ENCODE results near the gene SERTAD3.

The SERTAD3 gene

DNA sequence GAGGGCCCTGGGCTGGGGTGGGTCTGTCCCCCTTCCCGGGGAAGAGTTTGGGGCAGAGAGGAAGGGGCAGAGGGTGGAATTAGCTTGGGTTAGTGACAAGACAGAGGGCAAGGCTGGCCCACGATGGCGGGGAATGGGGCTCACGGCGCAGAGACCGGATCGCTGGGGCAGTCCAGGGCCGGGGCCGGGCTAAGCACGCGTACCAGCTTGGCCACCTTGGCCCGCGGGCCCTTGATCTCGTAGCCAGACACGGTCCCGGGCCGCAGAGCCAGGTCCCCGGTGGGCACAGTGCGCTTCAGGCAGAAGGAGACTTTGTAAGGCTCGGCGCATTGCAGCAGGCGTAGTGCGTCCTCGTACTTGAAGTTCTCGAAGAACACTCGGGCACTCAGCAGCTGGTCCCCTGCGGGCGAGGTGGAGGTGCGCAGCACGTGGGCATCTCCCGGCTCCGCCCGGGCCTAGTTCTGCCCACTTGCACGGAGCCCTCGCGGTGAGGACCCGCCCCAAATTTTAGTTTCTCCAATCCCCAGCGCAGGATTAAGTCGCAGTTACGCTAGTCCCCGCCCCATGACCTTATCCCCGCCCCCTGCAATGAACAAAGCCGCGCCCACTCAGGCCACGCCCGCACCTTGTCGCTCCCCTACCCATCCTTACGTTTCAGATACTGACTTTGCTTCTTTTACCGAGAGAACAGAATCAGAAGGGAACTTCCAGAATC, 45.6 kb downstream of the SERTAD3 start:
- no peak for DNase-seq (ENCODE audit: low read depth, low spot score)
- Histone ChIP-seq H3K36me3 (ENCODE audit: insufficient read depth, low read length) (no peaks in the 10 kb centered on the region), H3K27ac (no peak overlapping the region), H3K9me3 (ENCODE audit: low read depth, low read length) (no peaks in the 10 kb centered on the region), H3K9ac (ENCODE audit: insufficient read length) (no peak overlapping the region), H3K4me3 (no peak overlapping the region)
- TF ChIP-seq EZH2 (IDR thresholded peaks at IDR 0.05) (no peak), FOXP2 (optimal IDR thresholded peaks at IDR 0.05; ENCODE audit: control extremely low read depth, extremely low read length, insufficient read depth) (no peak), POLR2AphosphoS5 (IDR thresholded peaks at IDR 0.05; ENCODE audit: borderline replicate concordance, low read depth, low read length) (no peak)

DNA sequence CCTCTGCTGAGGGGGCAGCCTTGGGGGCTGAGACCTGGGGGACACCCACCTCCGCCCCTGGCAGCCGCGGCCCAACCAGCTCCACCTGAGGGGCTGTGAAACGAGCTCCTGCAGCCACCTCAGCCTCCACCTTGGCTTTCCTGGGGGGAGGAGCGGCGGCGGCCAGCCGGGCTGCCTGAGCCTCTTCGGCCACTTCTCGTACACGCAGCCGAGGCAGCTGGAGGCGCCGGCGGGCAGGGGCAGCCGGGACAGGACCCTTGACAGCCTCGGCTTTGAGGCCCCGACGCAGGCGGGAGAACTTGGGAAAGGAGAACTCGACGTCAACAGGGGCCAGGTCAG, 46.6 kb downstream of the SERTAD3 start:
- DNase-seq (ENCODE audit: low read depth, low spot score): no peak
- no peaks in the 10 kb centered on the region for H3K36me3 ChIP-seq (ENCODE audit: insufficient read depth, low read length)
- H3K27ac ChIP-seq: no peak overlapping the region
- TF ChIP-seq FOXP2 (optimal IDR thresholded peaks at IDR 0.05; ENCODE audit: control extremely low read depth, extremely low read length, insufficient read depth): no peak
- TF ChIP-seq POLR2AphosphoS5 (IDR thresholded peaks at IDR 0.05; ENCODE audit: borderline replicate concordance, low read depth, low read length): no peak
- no peak for TF ChIP-seq EZH2 (IDR thresholded peaks at IDR 0.05)
- no peak overlapping the region for H3K9ac ChIP-seq (ENCODE audit: insufficient read length)
- H3K9me3 ChIP-seq (ENCODE audit: low read depth, low read length): no peaks in the 10 kb centered on the region
- H3K4me3 ChIP-seq: no peak overlapping the region

DNA sequence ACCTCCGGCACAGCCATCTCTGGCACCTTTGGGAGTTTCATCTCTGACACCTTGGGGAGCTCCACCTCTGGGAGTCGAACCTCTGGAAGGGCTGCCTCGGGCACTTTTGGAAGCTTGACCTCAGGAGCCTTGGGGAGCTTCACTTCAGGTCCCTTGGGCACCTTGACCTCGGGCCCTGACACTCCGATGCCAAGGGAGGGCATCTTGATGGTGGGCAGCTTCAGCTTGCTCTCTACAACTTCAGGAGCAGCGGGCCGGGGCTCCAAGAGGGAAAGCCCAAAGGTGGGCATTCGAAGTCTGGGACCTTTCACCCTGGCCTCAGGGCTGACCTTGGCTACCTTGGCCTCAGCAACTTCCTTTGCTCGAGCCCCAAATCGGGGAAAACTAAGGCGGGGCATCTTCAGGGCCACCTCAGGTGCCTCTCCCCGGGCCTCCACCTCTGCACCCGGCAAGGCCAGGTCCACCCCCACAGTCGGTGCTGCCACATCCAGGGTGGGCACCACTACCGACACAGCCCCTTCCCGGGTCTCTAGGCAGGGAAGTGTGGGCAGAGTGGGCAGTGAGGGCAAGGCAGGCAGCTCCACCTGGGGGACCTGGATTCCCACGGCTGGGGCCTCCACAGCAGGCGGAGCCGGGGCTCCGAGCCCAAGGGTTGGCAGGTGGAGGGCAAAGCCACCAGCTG, 47.1 kb downstream of the SERTAD3 start:
- Histone ChIP-seq H3K9me3 (ENCODE audit: low read depth, low read length) (no peaks in the 10 kb centered on the region), H3K9ac (ENCODE audit: insufficient read length) (no peak overlapping the region), H3K36me3 (ENCODE audit: insufficient read depth, low read length) (no peaks in the 10 kb centered on the region), H3K4me3 (no peak overlapping the region), H3K27ac (no peak overlapping the region)
- TF ChIP-seq POLR2AphosphoS5 (IDR thresholded peaks at IDR 0.05; ENCODE audit: borderline replicate concordance, low read depth, low read length) (no peak), FOXP2 (optimal IDR thresholded peaks at IDR 0.05; ENCODE audit: control extremely low read depth, extremely low read length, insufficient read depth) (no peak)
- no peak for DNase-seq (ENCODE audit: low read depth, low spot score)

DNA sequence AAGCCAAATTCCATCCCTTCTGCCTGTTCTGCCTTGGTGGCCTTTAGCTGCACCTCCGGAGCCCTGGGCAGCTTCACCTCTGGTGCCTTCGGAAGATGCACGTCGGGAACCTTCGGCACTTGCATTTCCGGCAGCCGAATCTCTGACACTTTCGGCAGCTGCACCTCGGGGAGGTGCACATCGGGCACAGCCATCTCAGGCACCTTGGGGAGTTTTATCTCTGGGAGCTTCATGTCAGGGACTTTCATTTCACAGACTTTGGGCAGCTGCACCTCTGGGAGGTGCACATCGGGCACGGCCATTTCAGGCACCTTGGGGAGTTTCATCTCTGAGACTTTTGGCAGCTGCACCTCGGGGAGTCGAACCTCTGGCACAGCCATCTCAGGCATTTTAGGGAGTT, 48.2 kb downstream of the SERTAD3 start:
- TF ChIP-seq FOXP2 (optimal IDR thresholded peaks at IDR 0.05; ENCODE audit: control extremely low read depth, extremely low read length, insufficient read depth): no peak
- DNase-seq (ENCODE audit: low read depth, low spot score): no peak
- no peak overlapping the region for H3K9ac ChIP-seq (ENCODE audit: insufficient read length)
- H3K9me3 ChIP-seq (ENCODE audit: low read depth, low read length): no peaks in the 10 kb centered on the region
- H3K4me3 ChIP-seq: no peak overlapping the region
- H3K36me3 ChIP-seq (ENCODE audit: insufficient read depth, low read length): no peaks in the 10 kb centered on the region
- H3K27ac ChIP-seq: no peak overlapping the region

DNA sequence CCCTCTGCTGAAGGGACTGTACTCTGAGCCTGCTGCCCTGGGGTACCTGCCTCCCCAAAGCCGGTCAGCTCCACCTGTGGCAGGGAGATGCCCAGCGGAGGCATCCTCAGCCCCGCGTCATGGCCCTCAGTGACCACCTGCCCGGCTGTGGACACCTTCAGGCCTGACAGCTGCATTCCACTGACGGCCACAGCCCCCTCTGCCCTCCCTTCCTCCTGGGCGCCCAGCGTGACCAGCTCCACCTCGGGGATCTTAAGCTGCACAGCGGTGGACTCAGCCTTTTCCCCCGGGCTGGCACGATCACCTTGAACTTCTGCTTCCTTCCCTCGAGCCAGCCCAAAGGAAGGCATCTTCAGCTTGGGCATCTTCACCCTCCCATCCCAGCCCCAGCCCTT, 49.3 kb downstream of the SERTAD3 start:
- TF ChIP-seq EZH2 (IDR thresholded peaks at IDR 0.05) (no peak), POLR2AphosphoS5 (IDR thresholded peaks at IDR 0.05; ENCODE audit: borderline replicate concordance, low read depth, low read length) (no peak), FOXP2 (optimal IDR thresholded peaks at IDR 0.05; ENCODE audit: control extremely low read depth, extremely low read length, insufficient read depth) (no peak)
- Histone ChIP-seq H3K36me3 (ENCODE audit: insufficient read depth, low read length) (no peaks in the 10 kb centered on the region), H3K4me3 (no peak overlapping the region), H3K9me3 (ENCODE audit: low read depth, low read length) (no peaks in the 10 kb centered on the region), H3K27ac (no peak overlapping the region), H3K9ac (ENCODE audit: insufficient read length) (no peak overlapping the region)
- DNase-seq (ENCODE audit: low read depth, low spot score): no peak

DNA sequence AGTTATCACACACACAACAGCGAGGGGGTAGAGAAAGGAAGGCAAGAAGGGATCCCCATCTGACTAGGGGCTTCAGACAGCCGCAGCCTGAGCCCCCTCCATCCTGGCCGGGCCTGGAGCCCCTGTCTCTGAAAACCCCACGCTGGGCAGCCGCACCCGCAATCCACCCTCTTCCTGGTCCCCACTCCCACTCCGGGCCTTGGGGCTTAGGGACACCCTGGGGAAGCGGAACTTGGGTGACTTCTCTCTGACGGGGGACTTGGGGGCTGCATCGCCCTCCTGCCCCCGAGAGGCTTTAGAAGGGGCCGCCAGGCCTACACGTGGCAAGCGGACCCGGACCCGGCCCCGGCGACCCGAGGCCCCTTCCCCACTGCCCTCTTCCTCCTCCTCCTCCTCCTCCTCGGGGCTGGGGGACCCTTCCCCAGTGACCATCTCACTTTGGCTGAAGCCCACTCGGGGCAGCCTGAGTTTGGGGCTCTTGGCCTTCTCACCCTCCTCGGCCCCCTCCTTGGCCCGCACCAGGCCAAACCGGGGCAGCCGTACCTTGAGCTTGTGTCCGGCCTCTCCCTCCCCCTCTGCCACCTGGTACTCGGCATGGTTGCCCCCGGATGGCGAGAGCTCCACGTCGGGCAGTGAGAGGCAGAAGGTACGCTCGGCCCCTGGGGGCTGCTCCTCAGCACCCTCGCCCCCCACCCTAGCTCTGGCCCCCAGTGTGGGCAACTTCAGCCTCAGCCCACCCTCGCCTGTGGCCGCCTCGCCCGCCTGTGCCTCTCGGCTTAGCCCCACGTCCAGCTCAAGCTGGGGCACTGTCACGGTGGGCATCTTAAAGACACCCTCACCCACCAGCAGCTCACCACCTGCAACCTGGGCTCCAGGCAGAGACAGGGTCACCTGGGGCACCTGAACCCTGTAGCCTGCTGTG, 50.0 kb downstream of the SERTAD3 start:
- TF ChIP-seq POLR2AphosphoS5 (IDR thresholded peaks at IDR 0.05; ENCODE audit: borderline replicate concordance, low read depth, low read length) (no peak), EZH2 (IDR thresholded peaks at IDR 0.05) (no peak), FOXP2 (optimal IDR thresholded peaks at IDR 0.05; ENCODE audit: control extremely low read depth, extremely low read length, insufficient read depth) (no peak)
- no peaks in the 10 kb centered on the region for H3K36me3 ChIP-seq (ENCODE audit: insufficient read depth, low read length)
- H3K4me3 ChIP-seq: no peak overlapping the region
- no peak for DNase-seq (ENCODE audit: low read depth, low spot score)
- H3K9ac ChIP-seq (ENCODE audit: insufficient read length): no peak overlapping the region
- H3K27ac ChIP-seq: no peak overlapping the region
- H3K9me3 ChIP-seq (ENCODE audit: low read depth, low read length): no peaks in the 10 kb centered on the region

DNA sequence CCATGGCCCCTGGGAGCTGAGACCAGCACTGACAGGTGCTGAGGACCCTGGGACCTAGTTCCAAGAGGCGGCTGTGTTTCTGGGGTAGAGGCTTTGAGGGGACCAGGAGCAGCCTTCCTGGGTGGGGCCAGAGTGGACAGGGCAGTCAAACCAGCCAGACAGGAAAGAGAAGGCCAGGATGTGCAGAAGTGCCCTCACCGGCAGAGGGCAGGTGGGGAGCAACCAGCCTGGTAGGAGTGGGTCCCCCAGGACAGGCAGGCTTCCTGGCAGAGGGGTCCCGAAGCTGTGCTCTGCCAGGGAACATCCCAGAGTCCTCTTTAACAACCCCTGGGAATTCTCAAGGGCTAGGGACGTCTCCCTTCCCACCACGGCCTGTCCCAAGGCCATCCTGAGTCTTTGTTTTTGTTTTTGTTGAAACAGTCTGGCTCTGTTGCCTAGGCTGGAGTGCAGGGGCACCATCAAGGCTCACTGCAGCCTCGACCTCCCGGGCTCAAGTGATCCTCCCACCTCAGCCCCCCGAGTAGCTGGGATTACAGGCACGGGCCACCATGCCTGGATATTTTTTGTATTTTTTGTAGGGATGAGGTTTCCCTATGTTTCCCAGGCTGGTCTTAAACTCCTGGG, 51.1 kb downstream of the SERTAD3 start:
- no peak for DNase-seq (ENCODE audit: low read depth, low spot score)
- Histone ChIP-seq H3K27ac (no peak overlapping the region), H3K9ac (ENCODE audit: insufficient read length) (no peak overlapping the region), H3K36me3 (ENCODE audit: insufficient read depth, low read length) (no peaks in the 10 kb centered on the region), H3K4me3 (no peak overlapping the region), H3K9me3 (ENCODE audit: low read depth, low read length) (no peaks in the 10 kb centered on the region)
- TF ChIP-seq FOXP2 (optimal IDR thresholded peaks at IDR 0.05; ENCODE audit: control extremely low read depth, extremely low read length, insufficient read depth): no peak
- TF ChIP-seq POLR2AphosphoS5 (IDR thresholded peaks at IDR 0.05; ENCODE audit: borderline replicate concordance, low read depth, low read length): no peak
- TF ChIP-seq EZH2 (IDR thresholded peaks at IDR 0.05): no peak

DNA sequence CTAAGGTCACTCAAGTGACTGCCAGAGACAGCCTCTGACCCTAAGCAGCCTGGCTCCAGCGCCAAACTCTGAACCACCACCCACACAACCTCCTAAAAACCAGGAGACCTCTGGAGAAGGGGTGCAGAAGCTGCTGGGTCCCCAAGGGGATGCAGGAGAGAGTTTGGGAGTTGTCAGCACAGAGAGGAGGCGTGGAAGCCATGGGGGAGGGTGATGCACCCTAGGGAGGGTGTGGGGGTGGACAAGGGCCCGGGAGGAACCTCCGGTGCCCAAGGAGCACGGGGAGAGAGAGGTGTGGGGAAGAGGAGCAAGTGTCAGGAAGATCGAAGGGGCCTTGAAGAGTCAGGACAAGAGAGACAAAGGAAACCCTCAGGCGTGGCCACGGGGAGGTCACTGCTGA, 52.0 kb downstream of the SERTAD3 start:
- no peak overlapping the region for H3K27ac ChIP-seq

More for the DNA sequence above, 52.0 kb downstream of the SERTAD3 start:
- H3K9me3 ChIP-seq (ENCODE audit: low read depth, low read length): no peaks in the 10 kb centered on the region
- no peak for DNase-seq (ENCODE audit: low read depth, low spot score)
- H3K4me3 ChIP-seq: no peak overlapping the region
- no peak for TF ChIP-seq FOXP2 (optimal IDR thresholded peaks at IDR 0.05; ENCODE audit: control extremely low read depth, extremely low read length, insufficient read depth)
- TF ChIP-seq EZH2 (IDR thresholded peaks at IDR 0.05): no peak
- no peak for TF ChIP-seq POLR2AphosphoS5 (IDR thresholded peaks at IDR 0.05; ENCODE audit: borderline replicate concordance, low read depth, low read length)
- no peaks in the 10 kb centered on the region for H3K36me3 ChIP-seq (ENCODE audit: insufficient read depth, low read length)
- H3K9ac ChIP-seq (ENCODE audit: insufficient read length): no peak overlapping the region

Measured in SK-N-MC (cell line).